Peyer's patch (tissue), 4 donors: Measurements from ENCODE around the gene C17orf75.
A peak's percentile ranks its signal among the peaks of the same experiment; 100 is the strongest.

Experiments
- CTCF ChIP-seq, 6 experiments: fragments of 450-650 bp in 4 of 6; fragments of 200-600 bp in 2 of 6; sonication (generic) in 1 of 6; IDR thresholded peaks; one replicate each; pipeline ENCODE4 v1.5.1; 2017 to 2019; ENCODE audit warnings: antibody characterized with exemption in 6 of 6, mild to moderate bottlenecking in 3 of 6, moderate library complexity in 1 of 6
- POLR2A ChIP-seq, 2 donors: fragments of 450-650 bp; IDR thresholded peaks; one replicate each; pipeline ENCODE4 v1.5.1; 2017; ENCODE audit warnings: antibody characterized with exemption in 2 of 2, mild to moderate bottlenecking in 2 of 2, moderate library complexity in 2 of 2

- no peak for TF ChIP-seq CTCF (IDR thresholded peaks at IDR 0.05)
- peak in 1 of 2 donors; percentile 47 for TF ChIP-seq POLR2A (IDR thresholded peaks at IDR 0.05)
Measured at GRCh38 chr17:32341857-32342602, at the start of gene C17orf75.
